ENCODE data around the gene RACK1. TPM values are rescaled to one million over a fixed set of nuclear protein-coding genes. Genes with fewer than 3 reads are reported as not detected.

Gene RACK1
- total and polyA plus RNA-seq, 2 of the 13 experiments (the other 11 are each of a cell fraction or from before 2014, with no cell fraction given): 2,514 to 6,141 TPM

GRCh38 chr5:181258576-181258975, 14.9 kb upstream of the RACK1 start (continued):
- TF ChIP-seq REL (CRISPR knock-in tag; conservative IDR thresholded peaks at IDR 0.05): no peak
- TF ChIP-seq, protein P1, sequence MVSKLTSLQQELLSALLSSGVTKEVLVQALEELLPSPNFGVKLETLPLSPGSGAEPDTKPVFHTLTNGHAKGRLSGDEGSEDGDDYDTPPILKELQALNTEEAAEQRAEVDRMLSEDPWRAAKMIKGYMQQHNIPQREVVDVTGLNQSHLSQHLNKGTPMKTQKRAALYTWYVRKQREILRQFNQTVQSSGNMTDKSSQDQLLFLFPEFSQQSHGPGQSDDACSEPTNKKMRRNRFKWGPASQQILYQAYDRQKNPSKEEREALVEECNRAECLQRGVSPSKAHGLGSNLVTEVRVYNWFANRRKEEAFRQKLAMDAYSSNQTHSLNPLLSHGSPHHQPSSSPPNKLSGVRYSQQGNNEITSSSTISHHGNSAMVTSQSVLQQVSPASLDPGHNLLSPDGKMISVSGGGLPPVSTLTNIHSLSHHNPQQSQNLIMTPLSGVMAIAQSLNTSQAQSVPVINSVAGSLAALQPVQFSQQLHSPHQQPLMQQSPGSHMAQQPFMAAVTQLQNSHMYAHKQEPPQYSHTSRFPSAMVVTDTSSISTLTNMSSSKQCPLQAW (CRISPR knock-in tag; IDR thresholded peaks at IDR 0.05): no peak
- no peak for TF ChIP-seq ZFP1 (CRISPR knock-in tag; IDR thresholded peaks at IDR 0.05)
- TF ChIP-seq NCOA5 (CRISPR knock-in tag; IDR thresholded peaks at IDR 0.05): no peak
- no peak for TF ChIP-seq ZNF766 (CRISPR knock-in tag; IDR thresholded peaks at IDR 0.05; ENCODE audit: borderline replicate concordance)
- TF ChIP-seq JARID2 (CRISPR knock-in tag; IDR thresholded peaks at IDR 0.05; ENCODE audit: insufficient replicate concordance): no peak
- TF ChIP-seq ELF1 (CRISPR knock-in tag; IDR thresholded peaks at IDR 0.05): no peak
- TF ChIP-seq, protein P2, sequence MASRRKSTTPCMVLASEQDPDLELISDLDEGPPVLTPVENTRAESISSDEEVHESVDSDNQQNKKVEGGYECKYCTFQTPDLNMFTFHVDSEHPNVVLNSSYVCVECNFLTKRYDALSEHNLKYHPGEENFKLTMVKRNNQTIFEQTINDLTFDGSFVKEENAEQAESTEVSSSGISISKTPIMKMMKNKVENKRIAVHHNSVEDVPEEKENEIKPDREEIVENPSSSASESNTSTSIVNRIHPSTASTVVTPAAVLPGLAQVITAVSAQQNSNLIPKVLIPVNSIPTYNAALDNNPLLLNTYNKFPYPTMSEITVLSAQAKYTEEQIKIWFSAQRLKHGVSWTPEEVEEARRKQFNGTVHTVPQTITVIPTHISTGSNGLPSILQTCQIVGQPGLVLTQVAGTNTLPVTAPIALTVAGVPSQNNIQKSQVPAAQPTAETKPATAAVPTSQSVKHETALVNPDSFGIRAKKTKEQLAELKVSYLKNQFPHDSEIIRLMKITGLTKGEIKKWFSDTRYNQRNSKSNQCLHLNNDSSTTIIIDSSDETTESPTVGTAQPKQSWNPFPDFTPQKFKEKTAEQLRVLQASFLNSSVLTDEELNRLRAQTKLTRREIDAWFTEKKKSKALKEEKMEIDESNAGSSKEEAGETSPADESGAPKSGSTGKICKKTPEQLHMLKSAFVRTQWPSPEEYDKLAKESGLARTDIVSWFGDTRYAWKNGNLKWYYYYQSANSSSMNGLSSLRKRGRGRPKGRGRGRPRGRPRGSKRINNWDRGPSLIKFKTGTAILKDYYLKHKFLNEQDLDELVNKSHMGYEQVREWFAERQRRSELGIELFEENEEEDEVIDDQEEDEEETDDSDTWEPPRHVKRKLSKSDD (CRISPR knock-in tag; IDR thresholded peaks at IDR 0.05; ENCODE audit: low read depth): no peak
- TF ChIP-seq ATF7-NPFF (CRISPR knock-in tag; IDR thresholded peaks at IDR 0.05; ENCODE audit: low read depth): no peak
- no peak for TF ChIP-seq EZH2 (conservative IDR thresholded peaks at IDR 0.05; ENCODE audit: low read depth, low read length)
- no peak for TF ChIP-seq POLR2AphosphoS2 (IDR thresholded peaks at IDR 0.05; ENCODE audit: low read depth, low read length)

Measured in HepG2 (cell line).